Thyroid gland (tissue), 4 donors: ENCODE results near the gene CUL1.

ENCODE experiments used
- POLR2A ChIP-seq, 2 donors: fragments of 450-650 bp; IDR thresholded peaks; one replicate each; pipeline ENCODE4 v1.6.1; 2017; ENCODE audit warnings: antibody characterized with exemption in 2 of 2, mild to moderate bottlenecking in 2 of 2, moderate library complexity in 1 of 2
- TF ChIP-seq, protein P1 (sequence below), 6 experiments: fragments of 200-600 bp in 3 of 6; fragments of 450-650 bp in 3 of 6; sonication (generic) in 3 of 6; IDR thresholded peaks; one replicate each; pipeline ENCODE4 v1.5.1; 2016 to 2019; ENCODE audit warnings: antibody characterized with exemption in 6 of 6, mild to moderate bottlenecking in 2 of 6, inconsistent platforms in 1 of 6, moderate library complexity in 1 of 6

DNA sequence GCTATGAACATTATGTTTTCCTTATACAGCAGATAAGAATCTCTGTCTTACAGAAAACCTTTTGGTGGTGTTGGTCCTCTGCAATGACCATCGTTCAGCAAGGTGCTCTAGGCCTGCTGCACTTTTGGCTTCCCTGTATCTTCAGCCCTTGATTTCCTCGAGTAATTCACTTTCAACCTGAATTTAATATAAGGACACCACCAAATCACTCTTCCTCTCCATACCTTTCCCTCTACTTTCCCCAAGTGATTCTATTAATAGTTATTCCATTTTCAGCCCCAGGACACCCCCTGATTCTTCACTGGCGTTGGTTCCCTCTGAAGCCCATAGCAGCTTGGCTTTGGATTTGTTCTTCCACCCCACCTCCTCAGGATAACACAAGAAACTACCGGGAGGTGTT, 113.2 kb downstream of the CUL1 start:
- TF ChIP-seq, protein P1, sequence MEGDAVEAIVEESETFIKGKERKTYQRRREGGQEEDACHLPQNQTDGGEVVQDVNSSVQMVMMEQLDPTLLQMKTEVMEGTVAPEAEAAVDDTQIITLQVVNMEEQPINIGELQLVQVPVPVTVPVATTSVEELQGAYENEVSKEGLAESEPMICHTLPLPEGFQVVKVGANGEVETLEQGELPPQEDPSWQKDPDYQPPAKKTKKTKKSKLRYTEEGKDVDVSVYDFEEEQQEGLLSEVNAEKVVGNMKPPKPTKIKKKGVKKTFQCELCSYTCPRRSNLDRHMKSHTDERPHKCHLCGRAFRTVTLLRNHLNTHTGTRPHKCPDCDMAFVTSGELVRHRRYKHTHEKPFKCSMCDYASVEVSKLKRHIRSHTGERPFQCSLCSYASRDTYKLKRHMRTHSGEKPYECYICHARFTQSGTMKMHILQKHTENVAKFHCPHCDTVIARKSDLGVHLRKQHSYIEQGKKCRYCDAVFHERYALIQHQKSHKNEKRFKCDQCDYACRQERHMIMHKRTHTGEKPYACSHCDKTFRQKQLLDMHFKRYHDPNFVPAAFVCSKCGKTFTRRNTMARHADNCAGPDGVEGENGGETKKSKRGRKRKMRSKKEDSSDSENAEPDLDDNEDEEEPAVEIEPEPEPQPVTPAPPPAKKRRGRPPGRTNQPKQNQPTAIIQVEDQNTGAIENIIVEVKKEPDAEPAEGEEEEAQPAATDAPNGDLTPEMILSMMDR (IDR thresholded peaks at IDR 0.05), result no peak
- no peak for TF ChIP-seq POLR2A (IDR thresholded peaks at IDR 0.05)
